Measurements from ENCODE around the gene MARVELD1. TPM values are rescaled to one million over a fixed set of nuclear protein-coding genes. Genes with fewer than 3 reads are reported as not detected.

MARVELD1 gene
- total RNA-seq, 2 donors from 2014 or later = 32.8 to 35.3 TPM

DNA sequence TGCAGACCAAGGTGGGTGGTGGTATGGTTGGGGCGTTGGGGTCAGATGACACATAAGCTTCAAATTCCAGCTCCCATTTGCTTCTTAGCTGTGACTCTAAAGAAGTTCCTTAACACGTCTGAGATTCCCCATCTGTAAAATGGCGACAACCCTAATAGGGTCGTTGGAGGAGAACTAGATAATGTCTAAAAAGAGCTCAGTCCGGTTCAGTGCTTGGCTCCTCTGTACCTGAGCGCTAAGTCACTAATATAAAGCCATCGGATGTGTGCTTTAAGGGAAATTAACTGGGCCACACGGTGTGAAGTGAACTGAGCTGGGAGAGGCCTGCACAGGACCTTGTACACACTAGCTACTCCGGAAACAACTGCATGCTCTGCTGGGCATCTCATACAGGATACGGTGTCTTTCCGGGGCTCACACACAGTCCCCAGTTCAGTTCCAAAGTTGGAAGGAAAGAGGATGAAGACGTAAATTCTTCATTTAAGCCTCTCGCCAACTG is 22.9 kb downstream of the MARVELD1 start:
- no peaks in the 10 kb centered on the region for H3K36me3 ChIP-seq
- H3K9me3 ChIP-seq = no peaks in the 10 kb centered on the region
- H3K4me1 ChIP-seq (replicated peaks) = no peaks in the 10 kb centered on the region
- no peak for TF ChIP-seq POLR2AphosphoS5 (IDR thresholded peaks at IDR 0.05)
- TF ChIP-seq, protein P1, sequence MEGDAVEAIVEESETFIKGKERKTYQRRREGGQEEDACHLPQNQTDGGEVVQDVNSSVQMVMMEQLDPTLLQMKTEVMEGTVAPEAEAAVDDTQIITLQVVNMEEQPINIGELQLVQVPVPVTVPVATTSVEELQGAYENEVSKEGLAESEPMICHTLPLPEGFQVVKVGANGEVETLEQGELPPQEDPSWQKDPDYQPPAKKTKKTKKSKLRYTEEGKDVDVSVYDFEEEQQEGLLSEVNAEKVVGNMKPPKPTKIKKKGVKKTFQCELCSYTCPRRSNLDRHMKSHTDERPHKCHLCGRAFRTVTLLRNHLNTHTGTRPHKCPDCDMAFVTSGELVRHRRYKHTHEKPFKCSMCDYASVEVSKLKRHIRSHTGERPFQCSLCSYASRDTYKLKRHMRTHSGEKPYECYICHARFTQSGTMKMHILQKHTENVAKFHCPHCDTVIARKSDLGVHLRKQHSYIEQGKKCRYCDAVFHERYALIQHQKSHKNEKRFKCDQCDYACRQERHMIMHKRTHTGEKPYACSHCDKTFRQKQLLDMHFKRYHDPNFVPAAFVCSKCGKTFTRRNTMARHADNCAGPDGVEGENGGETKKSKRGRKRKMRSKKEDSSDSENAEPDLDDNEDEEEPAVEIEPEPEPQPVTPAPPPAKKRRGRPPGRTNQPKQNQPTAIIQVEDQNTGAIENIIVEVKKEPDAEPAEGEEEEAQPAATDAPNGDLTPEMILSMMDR (IDR thresholded peaks at IDR 0.05) = no peak
- TF ChIP-seq POLR2A (IDR thresholded peaks at IDR 0.05) = no peak
- DNase-seq (ENCODE audit: low spot score) = no peak
- peak overlapping the region in 1 of 2 donors; percentile 81 for H3K4me3 ChIP-seq
- peak overlapping the region; percentile 74 to 83 for H3K27ac ChIP-seq
- intact Hi-C loops (cut with DNase I) = no loop called here
- H3K27me3 ChIP-seq (replicated peaks; ENCODE audit: insufficient read depth) = no peaks in the 10 kb centered on the region
- WGBS = 70% methylated on average over 13 of the region's 13 CpGs

DNA sequence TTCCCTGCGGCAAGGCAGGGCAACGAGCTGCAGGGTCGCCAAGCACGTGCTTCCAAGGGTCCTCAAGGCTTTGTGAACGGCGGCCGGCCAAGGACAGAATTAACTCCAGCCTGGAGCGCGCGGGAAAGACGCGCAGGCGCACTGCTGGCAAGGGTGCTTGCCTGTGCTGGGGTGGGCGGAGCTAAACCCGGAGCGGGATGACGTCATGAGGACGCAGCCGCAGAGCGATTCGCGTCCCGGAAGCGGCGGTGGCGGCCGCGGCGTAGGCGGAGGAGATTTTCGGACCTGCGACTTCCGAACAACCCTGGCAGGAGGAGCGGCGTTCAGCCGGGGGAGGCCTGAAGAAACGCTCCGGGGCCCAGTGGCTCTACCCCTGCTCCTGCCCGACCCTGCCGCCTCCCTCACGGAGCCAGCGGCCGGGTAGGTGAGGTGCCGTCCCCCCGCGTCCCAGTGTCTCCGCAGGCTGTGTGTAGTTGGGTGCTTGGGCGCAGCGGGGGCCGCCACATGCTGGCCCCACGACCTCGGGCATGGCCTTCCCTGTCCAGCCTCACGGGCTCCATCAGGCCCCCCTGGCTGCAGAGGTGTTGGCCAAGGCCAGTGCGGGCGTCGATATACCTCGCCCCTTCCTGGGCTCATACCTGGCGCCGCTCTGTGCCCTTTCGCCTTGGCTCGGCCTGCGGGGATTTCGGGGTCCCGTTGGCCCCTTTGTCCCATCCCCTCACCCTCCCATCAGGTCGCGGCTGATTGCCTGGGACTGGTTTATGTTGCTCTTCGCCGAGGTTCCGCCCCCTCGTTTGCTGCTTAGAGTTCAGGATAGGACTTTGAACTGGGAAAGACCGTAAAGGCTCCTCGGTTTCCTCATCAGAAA is 23.6 kb downstream of the MARVELD1 start, which contains the start of gene ZFYVE27:
Gene ZFYVE27, plus strand, starts transcription at position 227 of the 868 bp plus-strand sequence. CDS start 1,350 bp downstream, outside the sequence.
- intact Hi-C loops (cut with DNase I) = no loop called here
- DNase-seq (ENCODE audit: low spot score) = peak; percentile 94
- peak within 1 kb of the TSS; percentile 74 to 83 for H3K27ac ChIP-seq
- no peaks in the 10 kb centered on the region for H3K36me3 ChIP-seq
- H3K4me1 ChIP-seq (replicated peaks) = no peaks in the 10 kb centered on the region
- peak within 1 kb of the TSS; percentile 81 to 82 for H3K4me3 ChIP-seq
- no peaks in the 10 kb centered on the region for H3K27me3 ChIP-seq (replicated peaks; ENCODE audit: insufficient read depth)
- TF ChIP-seq POLR2A (IDR thresholded peaks at IDR 0.05) = peak; percentile 92
- TF ChIP-seq, protein P1 (IDR thresholded peaks at IDR 0.05) = peak in 1 of 4 experiments; percentile 29
- peak; percentile 98 for TF ChIP-seq POLR2AphosphoS5 (IDR thresholded peaks at IDR 0.05)
- WGBS = under 1% methylated on average over 61 of the region's 72 CpGs
- H3K9me3 ChIP-seq = no peaks in the 10 kb centered on the region

DNA sequence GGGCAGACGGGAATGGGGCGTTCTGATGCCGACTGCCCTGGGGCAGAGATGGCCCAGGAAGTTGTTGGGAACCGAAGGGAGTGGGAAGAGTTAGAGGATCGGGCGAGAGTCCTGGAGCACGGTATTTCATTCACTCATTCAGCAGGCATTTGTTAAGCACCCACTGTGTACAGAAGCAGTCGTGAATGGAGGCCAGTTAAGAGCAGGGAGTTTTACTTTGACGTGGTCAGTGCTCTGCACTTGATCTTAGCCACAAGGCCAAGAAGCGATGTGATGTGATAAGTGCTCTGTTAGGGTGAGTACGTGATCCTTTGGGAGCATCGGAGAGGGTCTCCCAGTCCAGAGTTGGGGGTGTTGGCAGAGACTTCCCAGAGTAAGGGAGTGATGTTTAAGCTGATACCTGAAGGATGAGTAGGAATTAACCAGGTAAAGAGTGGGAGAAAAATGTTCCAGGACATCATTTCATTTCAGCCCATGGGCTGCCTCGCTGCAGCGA is 24.3 kb downstream of the MARVELD1 start:
- Histone ChIP-seq H3K4me1 (replicated peaks) (no peaks in the 10 kb centered on the region), H3K4me3 (peak overlapping the region; percentile 81 to 82), H3K27me3 (replicated peaks; ENCODE audit: insufficient read depth) (no peaks in the 10 kb centered on the region), H3K36me3 (no peaks in the 10 kb centered on the region), H3K9me3 (no peaks in the 10 kb centered on the region), H3K27ac (peak overlapping the region in 1 of 2 donors; percentile 74)
- 29% methylated on average over 14 of the region's 14 CpGs for WGBS
- DNase-seq (ENCODE audit: low spot score) = no peak
- TF ChIP-seq, protein P1 (IDR thresholded peaks at IDR 0.05) = no peak
- TF ChIP-seq POLR2AphosphoS5 (IDR thresholded peaks at IDR 0.05) (no peak), POLR2A (IDR thresholded peaks at IDR 0.05) (no peak)
- intact Hi-C loops (cut with DNase I) = no loop called here

DNA sequence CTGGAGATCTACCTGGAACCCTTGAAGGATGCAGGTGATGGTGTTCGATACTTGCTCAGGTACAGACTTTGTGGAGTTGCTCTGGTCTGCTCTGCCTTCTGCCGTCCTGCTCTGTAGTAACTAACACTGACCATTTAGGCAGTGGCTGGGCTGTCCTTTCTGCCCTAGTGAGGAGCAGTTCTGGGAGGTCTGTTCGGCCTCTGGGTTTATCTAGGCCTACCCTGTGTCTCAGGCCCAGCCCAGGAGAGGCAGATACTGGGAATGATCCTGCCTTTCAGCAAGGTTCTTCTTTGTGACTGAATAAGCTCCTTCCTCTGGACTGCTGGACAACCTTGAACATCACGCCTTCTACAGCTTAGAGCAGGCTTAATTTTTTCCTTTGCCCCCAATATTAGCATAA is 25.1 kb downstream of the MARVELD1 start:
- Histone ChIP-seq H3K27ac (no peak overlapping the region), H3K4me3 (no peak overlapping the region), H3K9me3 (no peaks in the 10 kb centered on the region), H3K27me3 (replicated peaks; ENCODE audit: insufficient read depth) (no peaks in the 10 kb centered on the region), H3K36me3 (no peaks in the 10 kb centered on the region), H3K4me1 (replicated peaks) (no peaks in the 10 kb centered on the region)
- whole genome bisulfite sequencing = 97% methylated on average over 4 of the region's 4 CpGs
- TF ChIP-seq POLR2AphosphoS5 (IDR thresholded peaks at IDR 0.05) (no peak), POLR2A (IDR thresholded peaks at IDR 0.05) (no peak)
- TF ChIP-seq, protein P1 (IDR thresholded peaks at IDR 0.05) = no peak
- intact Hi-C loops (cut with DNase I) = no loop called here
- DNase-seq (ENCODE audit: low spot score) = no peak

Measured in prostate gland (tissue), 2 donors.